ENCODE results near the gene MACROD2.

The MACROD2 gene

GRCh38 chr20:15843777-15844176 is 1848.5 kb downstream of the MACROD2 start:
- H3K4me3 ChIP-seq (ENCODE audit: low read length): no peak overlapping the region
- no peak for DNase-seq (ENCODE audit: low read depth)
- TF ChIP-seq, protein P1, sequence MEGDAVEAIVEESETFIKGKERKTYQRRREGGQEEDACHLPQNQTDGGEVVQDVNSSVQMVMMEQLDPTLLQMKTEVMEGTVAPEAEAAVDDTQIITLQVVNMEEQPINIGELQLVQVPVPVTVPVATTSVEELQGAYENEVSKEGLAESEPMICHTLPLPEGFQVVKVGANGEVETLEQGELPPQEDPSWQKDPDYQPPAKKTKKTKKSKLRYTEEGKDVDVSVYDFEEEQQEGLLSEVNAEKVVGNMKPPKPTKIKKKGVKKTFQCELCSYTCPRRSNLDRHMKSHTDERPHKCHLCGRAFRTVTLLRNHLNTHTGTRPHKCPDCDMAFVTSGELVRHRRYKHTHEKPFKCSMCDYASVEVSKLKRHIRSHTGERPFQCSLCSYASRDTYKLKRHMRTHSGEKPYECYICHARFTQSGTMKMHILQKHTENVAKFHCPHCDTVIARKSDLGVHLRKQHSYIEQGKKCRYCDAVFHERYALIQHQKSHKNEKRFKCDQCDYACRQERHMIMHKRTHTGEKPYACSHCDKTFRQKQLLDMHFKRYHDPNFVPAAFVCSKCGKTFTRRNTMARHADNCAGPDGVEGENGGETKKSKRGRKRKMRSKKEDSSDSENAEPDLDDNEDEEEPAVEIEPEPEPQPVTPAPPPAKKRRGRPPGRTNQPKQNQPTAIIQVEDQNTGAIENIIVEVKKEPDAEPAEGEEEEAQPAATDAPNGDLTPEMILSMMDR (conservative IDR thresholded peaks at IDR 0.05; ENCODE audit: low read length): no peak

DNA sequence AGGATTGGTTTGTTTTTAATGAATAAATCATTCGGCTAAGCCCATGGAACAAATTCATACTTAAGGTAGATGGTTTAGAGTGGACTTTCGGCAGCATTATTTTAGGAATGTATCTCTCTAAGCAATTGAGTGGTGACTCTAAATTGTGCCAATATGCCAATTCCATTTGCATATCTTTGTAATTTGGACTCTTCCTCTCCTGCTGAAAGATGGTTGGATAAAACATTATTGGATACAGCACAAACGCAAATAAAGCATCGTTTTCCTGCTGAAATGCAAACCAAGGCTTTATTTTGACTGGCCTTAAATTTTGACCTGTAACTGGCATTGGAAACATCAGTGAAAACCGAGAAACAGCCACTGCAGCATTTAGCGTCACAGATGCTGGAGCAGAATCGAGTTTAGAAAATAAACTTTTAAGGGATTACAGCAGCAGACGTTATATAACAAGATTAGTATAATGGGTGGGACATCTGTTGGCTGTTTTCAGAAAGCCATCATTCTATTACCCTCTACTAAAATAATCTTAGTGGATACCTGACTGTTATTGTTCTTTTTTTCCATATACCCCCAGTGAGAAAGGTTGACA is 1852.0 kb downstream of the MACROD2 start:
- no peak for DNase-seq (ENCODE audit: low read depth)
- TF ChIP-seq, protein P1 (conservative IDR thresholded peaks at IDR 0.05; ENCODE audit: low read length): no peak
- no peak overlapping the region for H3K4me3 ChIP-seq (ENCODE audit: low read length)

- TF ChIP-seq, protein P1 (conservative IDR thresholded peaks at IDR 0.05; ENCODE audit: low read length): no peak
- no peak overlapping the region for H3K4me3 ChIP-seq (ENCODE audit: low read length)
- no peak for DNase-seq (ENCODE audit: low read depth)
Measured at GRCh38 chr20:15848126-15848525, 1852.8 kb downstream of the MACROD2 start.

DNA sequence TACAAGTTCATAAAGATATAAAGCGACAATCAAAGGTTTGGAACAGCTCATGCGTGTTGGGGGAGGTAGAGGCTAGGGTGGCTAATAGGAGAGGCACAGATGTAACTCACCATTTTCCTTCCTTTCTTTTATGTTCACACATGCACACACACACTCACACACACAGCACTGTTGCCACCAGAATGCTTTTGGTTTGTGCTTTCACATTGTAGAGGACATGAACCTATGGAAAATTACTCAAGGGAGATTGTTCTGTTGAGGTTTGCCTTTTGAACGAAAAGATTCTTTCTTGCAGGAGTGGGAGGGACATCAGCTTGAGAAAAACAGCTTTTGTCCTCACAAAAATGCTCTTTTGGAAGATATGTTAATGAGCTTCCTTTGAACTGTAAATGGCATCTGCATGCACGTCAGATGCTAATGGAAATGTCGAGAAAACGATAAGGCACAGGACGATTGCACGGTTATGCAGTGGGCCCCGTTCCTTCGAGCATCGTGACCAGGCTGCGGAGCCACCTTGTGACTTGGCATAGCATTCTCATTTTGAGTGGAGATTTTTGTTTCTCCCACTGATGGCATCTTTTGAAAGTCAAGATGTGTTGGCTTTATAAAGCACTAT is 1853.8 kb downstream of the MACROD2 start:
- DNase-seq (ENCODE audit: low read depth): no peak
- TF ChIP-seq, protein P1 (conservative IDR thresholded peaks at IDR 0.05; ENCODE audit: low read length): no peak

GRCh38 chr20:15851576-15852215 is 1856.4 kb downstream of the MACROD2 start:
- DNase-seq (ENCODE audit: low read depth): no peak
- H3K4me3 ChIP-seq (ENCODE audit: low read length): no peak overlapping the region
- TF ChIP-seq, protein P1 (conservative IDR thresholded peaks at IDR 0.05; ENCODE audit: low read length): no peak

More for the DNA sequence above, 1853.8 kb downstream of the MACROD2 start:
- no peak overlapping the region for H3K4me3 ChIP-seq (ENCODE audit: low read length)

DNA sequence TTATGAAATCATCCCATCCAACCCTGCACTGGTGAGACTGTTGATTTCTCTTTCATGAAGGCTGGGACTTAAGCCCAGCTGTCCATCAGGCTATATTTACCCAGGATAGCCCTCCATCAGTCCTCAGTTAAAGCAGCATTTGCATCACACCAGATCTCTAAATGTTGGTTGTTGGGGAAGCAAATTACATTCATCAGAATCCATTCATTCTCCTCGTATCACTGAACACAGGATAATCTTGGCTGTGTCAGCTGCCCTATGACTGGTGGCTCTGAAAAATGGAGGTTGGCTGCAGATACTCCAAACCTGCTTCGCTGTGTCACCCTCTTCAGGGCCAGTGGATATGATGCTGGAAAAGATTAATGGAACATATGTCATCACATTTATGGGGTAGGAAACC is 1859.6 kb downstream of the MACROD2 start:
- TF ChIP-seq, protein P1 (conservative IDR thresholded peaks at IDR 0.05; ENCODE audit: low read length): no peak
- H3K4me3 ChIP-seq (ENCODE audit: low read length): no peak overlapping the region

More for the DNA sequence above, 1859.6 kb downstream of the MACROD2 start:
- DNase-seq (ENCODE audit: low read depth): no peak
